Femur (tissue), 1 donor: ENCODE data around the gene HSD17B14.

Experiments used
- DNase-seq: peaks from one replicate; pipeline ENCODE4 v3.0.0-alpha.2; 2017

HSD17B14 gene

GRCh38 chr19:48822514-48822913 is 13.8 kb downstream of the HSD17B14 start:
- no peak for DNase-seq

GRCh38 chr19:48821633-48822032 is 14.7 kb downstream of the HSD17B14 start:
- no peak for DNase-seq

GRCh38 chr19:48819366-48819816 is 16.9 kb downstream of the HSD17B14 start:
- DNase-seq: peak; percentile 77

GRCh38 chr19:48818234-48818820 is 18.0 kb downstream of the HSD17B14 start:
- DNase-seq: no peak

GRCh38 chr19:48817585-48818124 is 18.6 kb downstream of the HSD17B14 start:
- DNase-seq: no peak

- no peak for DNase-seq
Observed at GRCh38 chr19:48815870-48816501, 20.3 kb downstream of the HSD17B14 start.

- DNase-seq: no peak
Observed at GRCh38 chr19:48814895-48815294, 21.4 kb downstream of the HSD17B14 start.

- DNase-seq: no peak
Observed at GRCh38 chr19:48813123-48813913, 23.0 kb downstream of the HSD17B14 start.

GRCh38 chr19:48812094-48812929 is 24.0 kb downstream of the HSD17B14 start:
- DNase-seq: peak; percentile 88

- no peak for DNase-seq
Observed at GRCh38 chr19:48810151-48810550, 26.1 kb downstream of the HSD17B14 start.

GRCh38 chr19:48807590-48808308 is 28.5 kb downstream of the HSD17B14 start:
- no peak for DNase-seq

- no peak for DNase-seq
Observed at GRCh38 chr19:48806818-48807589, 29.3 kb downstream of the HSD17B14 start.

GRCh38 chr19:48806518-48806817 is 29.8 kb downstream of the HSD17B14 start:
- DNase-seq: peak; percentile 76

GRCh38 chr19:48805452-48805851 is 30.8 kb downstream of the HSD17B14 start:
- DNase-seq: no peak

GRCh38 chr19:48804496-48804895 is 31.8 kb downstream of the HSD17B14 start:
- DNase-seq: no peak

GRCh38 chr19:48802623-48803022 is 33.7 kb downstream of the HSD17B14 start:
- no peak for DNase-seq

GRCh38 chr19:48799358-48800300 is 36.7 kb downstream of the HSD17B14 start:
- no peak for DNase-seq

- no peak for DNase-seq
Observed at GRCh38 chr19:48798937-48799336, 37.4 kb downstream of the HSD17B14 start.

- no peak for DNase-seq
Observed at GRCh38 chr19:48797103-48797502, 39.2 kb downstream of the HSD17B14 start.
